SK-N-DZ (cell line): ENCODE measurements around the gene RAD51C.

Source experiments
- small RNA-seq, 2 experiments: library from RNA; depleted of rRNA; stranded (forward); fragments of <200 nt; gene quantifications; one replicate each; pipeline ENCODE3, GENCODE V24; 2014

The RAD51C gene

Small RNA genes lying within 50 kb of the gene (small RNA-seq; reads per million reads assigned to genes)
- 0 reads per million in 2 experiments for gene AC011195.1
- 0 reads per million in 2 experiments for gene AC025521.1
- 0 reads per million in 2 experiments for gene RF00017
- gene RNU1-108P = 0.18 to 0.93 reads per million in 2 experiments
- 0.08 to 0.13 reads per million in 2 experiments for gene RNU1-52P
- gene RNU1-85P = 0.52 to 0.93 reads per million in 2 experiments
